DMS 273 (cell line): Measurements from ENCODE around the gene NEXMIF.
"Not testable (repeated sequence)": the region's sequence is repeated elsewhere in the genome, so short reads cannot be mapped to it uniquely, and the experiment has no call there.

Source experiments
- DNase-seq: peaks from one replicate; lab custom pipeline; 2025; ENCODE audit not compliant: unreplicated experiment; lab: John Stamatoyannopoulos, UW

Gene NEXMIF

GRCh38 chrX:74925225-74926088 is at the start of gene NEXMIF:
NEXMIF (minus strand) TSS chrX:74925452.
- no peak for DNase-seq

DNA sequence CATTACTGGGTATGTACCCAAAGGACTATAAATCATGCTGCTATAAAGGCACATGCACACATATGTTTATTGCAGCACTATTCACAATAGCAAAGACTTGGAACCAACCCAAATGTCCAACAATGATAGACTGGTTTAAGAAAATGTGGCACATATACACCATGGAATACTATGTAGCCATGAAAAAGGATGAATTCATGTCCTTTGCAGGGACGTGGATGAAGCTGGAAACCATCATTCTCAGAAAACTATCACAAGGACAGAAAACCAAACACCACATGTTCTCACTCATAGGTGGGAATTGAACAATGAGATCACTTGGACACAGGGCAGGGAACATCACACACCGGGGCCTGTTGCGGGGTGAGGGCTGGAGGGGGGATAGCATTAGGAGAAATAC is 36.7 kb upstream of the NEXMIF start:
- not testable (repeated sequence) for DNase-seq

- no peak for DNase-seq
These were observed 24.5 kb upstream of the NEXMIF start for GRCh38 chrX:74949717-74950116.

- DNase-seq = no peak
These were observed 15.2 kb upstream of the NEXMIF start for GRCh38 chrX:74940414-74940813.

DNA sequence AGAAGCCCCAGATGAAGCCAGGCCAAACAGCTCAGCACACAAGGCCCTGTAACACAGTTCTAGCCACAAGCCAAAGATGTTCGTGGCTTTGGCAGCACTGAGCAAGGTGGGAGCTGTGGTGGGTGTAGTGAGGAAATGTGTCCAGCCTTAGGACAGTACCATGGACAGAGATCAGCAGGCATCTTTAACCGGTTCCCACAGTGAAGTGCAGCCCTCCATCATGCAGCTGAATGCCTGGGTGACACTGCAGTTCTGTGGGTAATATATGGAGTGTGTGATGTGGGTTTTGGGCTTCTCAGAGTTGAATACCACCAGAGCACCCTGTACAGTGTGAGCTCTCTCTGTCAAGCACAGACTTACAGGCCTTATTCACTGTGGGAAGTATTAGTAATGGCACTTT is 6.0 kb upstream of the NEXMIF start:
- DNase-seq = no peak

- peak; percentile 84 for DNase-seq
These were observed 615 bp downstream of the NEXMIF start for GRCh38 chrX:74924449-74925224.

- DNase-seq = peak; percentile 87
These were observed 1.3 kb downstream of the NEXMIF start for GRCh38 chrX:74923942-74924448.

GRCh38 chrX:74922922-74923543 is 2.2 kb downstream of the NEXMIF start:
- peak; percentile 68 for DNase-seq

GRCh38 chrX:74911494-74911893 is 13.8 kb downstream of the NEXMIF start:
- no peak for DNase-seq

- no peak for DNase-seq
These were observed 18.8 kb downstream of the NEXMIF start for GRCh38 chrX:74906417-74906816.

DNA sequence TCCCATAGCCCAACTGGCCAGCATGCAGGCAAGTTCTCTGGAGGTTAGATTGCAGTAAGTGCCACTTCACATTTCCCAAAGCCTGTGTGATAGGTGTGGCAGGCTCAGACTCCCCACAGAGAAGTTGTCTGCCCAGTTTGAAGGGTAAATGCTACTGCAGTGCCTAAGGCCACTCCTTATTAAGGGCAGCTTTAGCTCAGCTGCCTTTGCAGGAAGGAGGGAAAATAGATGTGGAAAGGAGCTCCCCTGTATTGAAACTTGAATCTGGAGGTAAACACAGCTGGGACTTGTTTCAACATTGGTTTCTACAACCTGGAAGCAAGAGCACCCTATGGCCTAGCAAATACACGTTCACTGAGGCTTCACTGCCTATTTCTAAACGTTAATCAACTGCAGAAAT is 22.4 kb downstream of the NEXMIF start:
- DNase-seq = no peak

GRCh38 chrX:74892561-74892960 is 32.7 kb downstream of the NEXMIF start:
- DNase-seq = peak; percentile 70

- DNase-seq = peak; percentile 54
These were observed 34.4 kb downstream of the NEXMIF start for GRCh38 chrX:74890676-74891430.

GRCh38 chrX:74882383-74882782 is 42.9 kb downstream of the NEXMIF start:
- DNase-seq = not testable (repeated sequence)

- no peak for DNase-seq
These were observed 59.5 kb downstream of the NEXMIF start for GRCh38 chrX:74865725-74866124.

GRCh38 chrX:74853255-74853654 is 72.0 kb downstream of the NEXMIF start:
- no peak for DNase-seq

GRCh38 chrX:74835566-74835965 is 89.7 kb downstream of the NEXMIF start:
- peak; percentile 17 for DNase-seq

DNA sequence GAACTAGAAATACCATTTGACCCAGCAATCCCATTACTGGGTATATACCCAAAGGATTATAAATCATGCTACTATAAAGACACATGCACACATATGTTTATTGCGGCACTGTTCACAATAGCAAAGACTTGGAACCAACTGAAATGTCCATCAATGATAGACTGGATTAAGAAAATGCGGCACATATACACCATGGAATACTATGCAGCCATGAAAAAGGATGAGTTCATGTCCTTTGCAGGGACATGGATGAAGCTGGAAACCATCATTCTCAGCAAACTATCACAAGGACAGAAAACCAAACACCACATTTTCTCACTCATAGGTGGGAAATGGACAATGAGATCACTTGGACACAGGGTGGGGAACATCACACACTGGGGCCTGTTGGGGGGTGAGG is 105.5 kb downstream of the NEXMIF start:
- DNase-seq = not testable (repeated sequence)

DNA sequence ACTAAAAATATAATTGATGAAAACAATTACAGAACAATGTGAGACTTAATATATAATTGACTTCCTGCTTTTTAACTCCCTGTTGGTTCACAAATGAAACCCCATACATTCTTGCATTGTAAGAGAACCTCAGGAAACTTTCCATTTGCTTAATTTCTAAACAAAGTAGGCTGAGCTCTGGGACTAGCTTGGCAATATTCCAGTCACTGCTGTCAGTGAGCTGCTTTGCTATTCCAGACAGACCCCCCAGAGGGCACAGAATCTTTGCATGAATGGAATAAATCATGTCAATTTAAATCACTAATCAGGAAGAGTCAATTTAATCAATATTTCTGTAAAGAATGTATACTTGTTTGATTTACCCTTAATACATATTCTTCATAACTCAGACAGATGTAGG is 110.6 kb downstream of the NEXMIF start:
- DNase-seq = peak; percentile 63

DNA sequence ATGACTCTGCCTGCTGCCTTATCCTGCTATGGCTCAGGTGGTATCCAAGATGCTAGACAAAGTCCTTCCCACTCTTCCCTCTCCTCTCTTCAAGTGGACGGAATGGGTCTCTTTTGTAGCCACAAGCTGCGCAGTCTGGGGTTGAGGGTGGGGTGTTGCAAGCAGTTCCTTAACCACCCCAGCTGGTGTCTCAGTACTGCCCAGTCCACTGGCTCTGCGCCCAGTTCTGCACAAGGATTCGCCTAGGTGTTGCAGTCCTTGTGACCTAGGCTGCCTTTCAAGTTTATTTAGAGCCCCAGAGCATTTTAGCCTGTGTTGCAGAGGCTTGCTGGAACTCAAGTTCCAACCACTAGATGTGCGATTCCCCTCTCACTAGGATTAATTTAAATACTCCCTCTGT is 120.7 kb downstream of the NEXMIF start:
- DNase-seq = peak; percentile 22

GRCh38 chrX:74800062-74800461 is 125.2 kb downstream of the NEXMIF start:
- no peak for DNase-seq
